ENCODE data around the gene LARGE1.

GRCh38 chr22:33656808-33657628, 263.3 kb downstream of the LARGE1 start:
- no peak for TF ChIP-seq CTCF (IDR thresholded peaks at IDR 0.05)
- no peak for TF ChIP-seq POLR2AphosphoS5 (IDR thresholded peaks at IDR 0.05; ENCODE audit: low read depth, low read length)

Measured in Panc1 (cell line).